Keratinocyte (primary cell): Measurements from ENCODE around the gene TNS3. TPM values are rescaled to one million over a fixed set of nuclear protein-coding genes. Genes with fewer than 3 reads are reported as not detected.
A peak's percentile ranks its signal among the peaks of the same experiment; 100 is the strongest.

Source experiments
- DNase-seq: peaks from one replicate; pipeline ENCODE4 v3.0.0-alpha.2; 2011; ENCODE audit warnings: low read depth, missing footprints, low spot score
- FAIRE-seq: peaks from 2 replicates; lab custom pipeline; 2011; peaks lifted over from hg19 to GRCh38; lab: Jason Lieb, UNC
- H2AFZ ChIP-seq: 2 replicates; pipeline ENCODE4 v1.6.0; 2012; ENCODE audit warnings: low read length, control low read depth, inconsistent platforms; ENCODE audit not compliant: control insufficient read depth
- H3K27ac ChIP-seq: 2 replicates; pipeline ENCODE4 v1.5.1; 2011; ENCODE audit warnings: low read length; ENCODE audit not compliant: control insufficient read depth, insufficient read depth
- H3K27me3 ChIP-seq: 3 replicates; pipeline ENCODE4 v1.6.0; 2011; ENCODE audit warnings: low read length; ENCODE audit not compliant: control insufficient read depth, insufficient read depth; ENCODE audit errors: extremely low read depth
- H3K36me3 ChIP-seq, 2 experiments: 2 replicates in 1 of 2; 3 replicates in 1 of 2; pipeline ENCODE4 v1.5.1; 2011; ENCODE audit warnings: low read length in 2 of 2, mild to moderate bottlenecking in 1 of 2; ENCODE audit not compliant: control insufficient read depth in 2 of 2, insufficient read depth in 2 of 2; ENCODE audit errors: extremely low read depth in 1 of 2
- H3K4me1 ChIP-seq: 3 replicates; pipeline ENCODE4 v1.5.1; 2011; ENCODE audit warnings: low read length; ENCODE audit not compliant: control insufficient read depth, insufficient read depth; ENCODE audit errors: extremely low read depth
- H3K4me2 ChIP-seq: 3 replicates; pipeline ENCODE4 v1.6.0; 2011; ENCODE audit warnings: low read depth, low read length; ENCODE audit not compliant: control insufficient read depth, insufficient read depth; ENCODE audit errors: extremely low read depth
- H3K4me3 ChIP-seq, 3 experiments: fragments of 200-600 bp in 1 of 3; sonication (generic) in 1 of 3; 2 replicates in 2 of 3; 3 replicates in 1 of 3; pipeline ENCODE4 v1.5.1; 2011 to 2016; ENCODE audit warnings: low read length in 3 of 3, mild to moderate bottlenecking in 3 of 3, control low read depth in 2 of 3, inconsistent platforms in 1 of 3, low read depth in 1 of 3, mixed read lengths in 1 of 3, mixed run types in 1 of 3, moderate library complexity in 1 of 3; ENCODE audit not compliant: control insufficient read depth in 2 of 3, insufficient read depth in 2 of 3; ENCODE audit errors: extremely low read depth in 1 of 3
- H3K79me2 ChIP-seq: 2 replicates; pipeline ENCODE4 v1.6.0; 2012; ENCODE audit warnings: low read length; ENCODE audit not compliant: control insufficient read depth, insufficient read depth
- H3K9ac ChIP-seq: 3 replicates; pipeline ENCODE4 v1.6.0; 2011; ENCODE audit warnings: low read length; ENCODE audit not compliant: control insufficient read depth, insufficient read depth; ENCODE audit errors: extremely low read depth
- H3K9me1 ChIP-seq: 3 replicates; pipeline ENCODE4 v1.6.0; 2011; ENCODE audit warnings: low read length; ENCODE audit not compliant: control insufficient read depth, insufficient read depth; ENCODE audit errors: extremely low read depth
- H3K9me3 ChIP-seq: 2 replicates; pipeline ENCODE4 v1.5.1; 2012; ENCODE audit warnings: low read depth, low read length; ENCODE audit not compliant: control insufficient read depth
- H4K20me1 ChIP-seq: 3 replicates; pipeline ENCODE4 v1.6.0; 2011; ENCODE audit warnings: low read length; ENCODE audit not compliant: control insufficient read depth, insufficient read depth; ENCODE audit errors: extremely low read depth
- EZH2 ChIP-seq: IDR thresholded peaks from one replicate; pipeline ENCODE4 v1.6.1; 2012; ENCODE audit warnings: inconsistent platforms, mild to moderate bottlenecking, low read length, moderate library complexity
- dilution Hi-C: fragments of 300-500 bp; cut with MboI; formaldehyde crosslinking; loops from one replicate; pipeline ENCODE4 v1.7.0; 2020; ENCODE audit warnings: low sequenced_read_pairs; ENCODE audit not compliant: extremely low pct_ligation_motif_present
- polyA plus RNA-seq, 5 experiments: library from polyadenylated mRNA; depleted of rRNA in 3 of 5; stranded (reverse) in 3 of 5; stranded (forward) in 1 of 5; unstranded in 1 of 5; fragments of >200 nt; gene quantifications; 1 replicate in 1 of 5; 2 replicates in 3 of 5; 3 replicates in 1 of 5; pipeline versions ENCODE4 v1.2.1 to v1.2.3, GENCODE V29; 2011 to 2012; ENCODE audit warnings: missing spikeins in 2 of 5, low read depth in 1 of 5, low replicate concordance in 1 of 5
- TF ChIP-seq, protein P1 (sequence below), 3 experiments: IDR thresholded peaks in 1 of 3; conservative IDR thresholded peaks in 1 of 3; optimal IDR thresholded peaks in 1 of 3; 2 replicates in 2 of 3; 3 replicates in 1 of 3; pipeline versions ENCODE3 to v1.5.1; 2011; ENCODE audit warnings: low read length in 3 of 3, mild to moderate bottlenecking in 3 of 3, moderate library complexity in 2 of 3, control low read depth in 1 of 3, inconsistent platforms in 1 of 3; ENCODE audit not compliant: insufficient read depth in 2 of 3; ENCODE audit errors: extremely low read depth in 1 of 3

The TNS3 gene
- polyA plus RNA-seq, 1 donor (not counting 4 experiments of a cell fraction or from before 2014, with no cell fraction given): 3.9 TPM

DNA sequence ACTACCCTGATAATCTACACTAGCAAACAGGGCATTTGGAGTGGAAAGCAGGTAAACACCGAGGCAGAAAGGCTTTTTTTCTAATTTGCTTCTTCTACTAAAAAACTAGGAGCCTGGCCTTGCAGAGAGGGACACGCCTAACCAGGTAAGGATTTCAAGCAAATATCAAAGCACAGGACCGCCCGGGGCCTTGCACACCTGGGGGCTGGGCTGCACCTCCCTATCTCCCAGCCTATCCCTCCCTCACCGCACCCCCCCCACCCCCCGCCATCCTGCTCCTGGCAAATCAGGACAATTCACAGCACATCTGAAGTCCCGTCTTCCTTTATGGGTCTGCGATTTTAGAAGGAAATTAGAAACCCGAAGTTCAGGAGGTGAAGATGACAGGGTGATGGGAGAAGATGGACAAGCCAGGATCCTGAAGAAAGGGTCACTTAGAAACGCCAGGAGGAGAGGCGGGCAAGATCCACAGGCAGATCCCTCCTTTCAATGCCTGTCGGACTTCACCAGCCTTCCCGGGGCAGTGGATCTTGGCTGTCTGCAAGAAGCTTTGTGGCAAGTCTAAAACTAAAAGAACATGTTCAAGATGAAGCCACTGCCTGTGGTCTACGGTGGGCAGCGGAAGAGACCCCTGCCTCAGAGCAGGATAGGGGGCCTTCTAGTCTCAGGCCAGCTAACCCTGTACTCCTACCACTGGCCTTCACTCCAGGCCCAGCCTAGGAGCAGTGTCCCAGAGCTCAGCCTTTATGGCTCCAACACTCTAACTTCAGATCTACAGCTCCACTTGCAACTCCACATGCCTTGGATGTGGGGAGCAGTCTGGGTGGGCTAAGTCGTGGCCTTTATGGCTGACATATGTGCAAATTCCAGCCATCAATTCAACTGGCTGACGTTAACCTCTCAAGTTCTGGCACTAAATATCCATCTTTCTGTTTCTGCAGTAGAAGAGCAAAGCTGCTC is 43.9 kb downstream of the TNS3 start:
- no peak for FAIRE-seq
- H4K20me1 ChIP-seq: no peaks in the 10 kb centered on the region
- H3K9me3 ChIP-seq: no peaks in the 10 kb centered on the region
- peaks cover 21% of the 10 kb centered on the region for H3K27me3 ChIP-seq
- no peak overlapping the region for H3K9ac ChIP-seq
- no peak overlapping the region for H3K4me3 ChIP-seq
- no peak overlapping the region for H3K27ac ChIP-seq
- H2AFZ ChIP-seq: peak overlapping the region; percentile 70
- dilution Hi-C loops: loop anchor here (10.0 to 25.0 kb wide), 2 partner anchors 53 to 101 kb away; no protein-coding TSS in a partner anchor
- H3K9me1 ChIP-seq: no peaks in the 10 kb centered on the region
- TF ChIP-seq, protein P1, sequence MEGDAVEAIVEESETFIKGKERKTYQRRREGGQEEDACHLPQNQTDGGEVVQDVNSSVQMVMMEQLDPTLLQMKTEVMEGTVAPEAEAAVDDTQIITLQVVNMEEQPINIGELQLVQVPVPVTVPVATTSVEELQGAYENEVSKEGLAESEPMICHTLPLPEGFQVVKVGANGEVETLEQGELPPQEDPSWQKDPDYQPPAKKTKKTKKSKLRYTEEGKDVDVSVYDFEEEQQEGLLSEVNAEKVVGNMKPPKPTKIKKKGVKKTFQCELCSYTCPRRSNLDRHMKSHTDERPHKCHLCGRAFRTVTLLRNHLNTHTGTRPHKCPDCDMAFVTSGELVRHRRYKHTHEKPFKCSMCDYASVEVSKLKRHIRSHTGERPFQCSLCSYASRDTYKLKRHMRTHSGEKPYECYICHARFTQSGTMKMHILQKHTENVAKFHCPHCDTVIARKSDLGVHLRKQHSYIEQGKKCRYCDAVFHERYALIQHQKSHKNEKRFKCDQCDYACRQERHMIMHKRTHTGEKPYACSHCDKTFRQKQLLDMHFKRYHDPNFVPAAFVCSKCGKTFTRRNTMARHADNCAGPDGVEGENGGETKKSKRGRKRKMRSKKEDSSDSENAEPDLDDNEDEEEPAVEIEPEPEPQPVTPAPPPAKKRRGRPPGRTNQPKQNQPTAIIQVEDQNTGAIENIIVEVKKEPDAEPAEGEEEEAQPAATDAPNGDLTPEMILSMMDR (optimal IDR thresholded peaks at IDR 0.05 in 1 of 3, IDR thresholded peaks at IDR 0.05 in 1 of 3, conservative IDR thresholded peaks at IDR 0.05 in 1 of 3; ENCODE audit: extremely low read depth in 1 of 3, insufficient read depth in 2 of 3, low read length in 3 of 3): no peak
- no peak for TF ChIP-seq EZH2
- H3K4me2 ChIP-seq: peak overlapping the region; percentile 67
- no peaks in the 10 kb centered on the region for H3K36me3 ChIP-seq
- H3K4me1 ChIP-seq: peaks cover 32% of the 10 kb centered on the region
- DNase-seq: no peak
- no peaks in the 10 kb centered on the region for H3K79me2 ChIP-seq

GRCh38 chr7:47536661-47537611 is 45.0 kb downstream of the TNS3 start:
- Histone ChIP-seq H3K36me3 (no peaks in the 10 kb centered on the region), H3K4me1 (peaks cover 32% of the 10 kb centered on the region), H3K9ac (peak overlapping the region; percentile 35), H3K4me2 (peak overlapping the region; percentile 67), H3K27ac (no peak overlapping the region), H3K27me3 (peaks cover 21% of the 10 kb centered on the region), H2AFZ (peak overlapping the region; percentile 70), H3K4me3 (peak overlapping the region; percentile 11 to 29 (median 20)), H3K79me2 (no peaks in the 10 kb centered on the region), H3K9me1 (no peaks in the 10 kb centered on the region), H4K20me1 (no peaks in the 10 kb centered on the region), H3K9me3 (no peaks in the 10 kb centered on the region)
- FAIRE-seq (no peak), DNase-seq (no peak)
- dilution Hi-C loops: loop anchor here (10.0 to 25.0 kb wide), 2 partner anchors 52 to 100 kb away; no protein-coding TSS in a partner anchor
- TF ChIP-seq, protein P1 (optimal IDR thresholded peaks at IDR 0.05 in 1 of 3, IDR thresholded peaks at IDR 0.05 in 1 of 3, conservative IDR thresholded peaks at IDR 0.05 in 1 of 3; ENCODE audit: extremely low read depth in 1 of 3, insufficient read depth in 2 of 3, low read length in 3 of 3): no peak
- no peak for TF ChIP-seq EZH2
